Measurements from ENCODE around the gene ADAR.

- TF ChIP-seq CTCF (conservative IDR thresholded peaks at IDR 0.05; ENCODE audit: low read depth in 2 of 2), result no peak
- TF ChIP-seq EZH2 (IDR thresholded peaks at IDR 0.05; ENCODE audit: low read depth, unreplicated experiment), result no peak
- TF ChIP-seq POLR2AphosphoS5 (IDR thresholded peaks at IDR 0.05; ENCODE audit: low read depth), result no peak
- TF ChIP-seq, protein P1, sequence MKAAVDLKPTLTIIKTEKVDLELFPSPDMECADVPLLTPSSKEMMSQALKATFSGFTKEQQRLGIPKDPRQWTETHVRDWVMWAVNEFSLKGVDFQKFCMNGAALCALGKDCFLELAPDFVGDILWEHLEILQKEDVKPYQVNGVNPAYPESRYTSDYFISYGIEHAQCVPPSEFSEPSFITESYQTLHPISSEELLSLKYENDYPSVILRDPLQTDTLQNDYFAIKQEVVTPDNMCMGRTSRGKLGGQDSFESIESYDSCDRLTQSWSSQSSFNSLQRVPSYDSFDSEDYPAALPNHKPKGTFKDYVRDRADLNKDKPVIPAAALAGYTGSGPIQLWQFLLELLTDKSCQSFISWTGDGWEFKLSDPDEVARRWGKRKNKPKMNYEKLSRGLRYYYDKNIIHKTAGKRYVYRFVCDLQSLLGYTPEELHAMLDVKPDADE (IDR thresholded peaks at IDR 0.05), result no peak
- no peak for TF ChIP-seq STAT1 (IDR thresholded peaks at IDR 0.05; ENCODE audit: unreplicated experiment)
- no peak for TF ChIP-seq EZH2phosphoT487 (IDR thresholded peaks at IDR 0.05; ENCODE audit: unreplicated experiment)
- no peak for TF ChIP-seq CREB1 (CRISPR knock-in tag; IDR thresholded peaks at IDR 0.05; ENCODE audit: low read depth)
- no peak for TF ChIP-seq REST (IDR thresholded peaks at IDR 0.05; ENCODE audit: unreplicated experiment)
- no peak for TF ChIP-seq JUNB (IDR thresholded peaks at IDR 0.05; ENCODE audit: unreplicated experiment)
- TF ChIP-seq, protein P2, sequence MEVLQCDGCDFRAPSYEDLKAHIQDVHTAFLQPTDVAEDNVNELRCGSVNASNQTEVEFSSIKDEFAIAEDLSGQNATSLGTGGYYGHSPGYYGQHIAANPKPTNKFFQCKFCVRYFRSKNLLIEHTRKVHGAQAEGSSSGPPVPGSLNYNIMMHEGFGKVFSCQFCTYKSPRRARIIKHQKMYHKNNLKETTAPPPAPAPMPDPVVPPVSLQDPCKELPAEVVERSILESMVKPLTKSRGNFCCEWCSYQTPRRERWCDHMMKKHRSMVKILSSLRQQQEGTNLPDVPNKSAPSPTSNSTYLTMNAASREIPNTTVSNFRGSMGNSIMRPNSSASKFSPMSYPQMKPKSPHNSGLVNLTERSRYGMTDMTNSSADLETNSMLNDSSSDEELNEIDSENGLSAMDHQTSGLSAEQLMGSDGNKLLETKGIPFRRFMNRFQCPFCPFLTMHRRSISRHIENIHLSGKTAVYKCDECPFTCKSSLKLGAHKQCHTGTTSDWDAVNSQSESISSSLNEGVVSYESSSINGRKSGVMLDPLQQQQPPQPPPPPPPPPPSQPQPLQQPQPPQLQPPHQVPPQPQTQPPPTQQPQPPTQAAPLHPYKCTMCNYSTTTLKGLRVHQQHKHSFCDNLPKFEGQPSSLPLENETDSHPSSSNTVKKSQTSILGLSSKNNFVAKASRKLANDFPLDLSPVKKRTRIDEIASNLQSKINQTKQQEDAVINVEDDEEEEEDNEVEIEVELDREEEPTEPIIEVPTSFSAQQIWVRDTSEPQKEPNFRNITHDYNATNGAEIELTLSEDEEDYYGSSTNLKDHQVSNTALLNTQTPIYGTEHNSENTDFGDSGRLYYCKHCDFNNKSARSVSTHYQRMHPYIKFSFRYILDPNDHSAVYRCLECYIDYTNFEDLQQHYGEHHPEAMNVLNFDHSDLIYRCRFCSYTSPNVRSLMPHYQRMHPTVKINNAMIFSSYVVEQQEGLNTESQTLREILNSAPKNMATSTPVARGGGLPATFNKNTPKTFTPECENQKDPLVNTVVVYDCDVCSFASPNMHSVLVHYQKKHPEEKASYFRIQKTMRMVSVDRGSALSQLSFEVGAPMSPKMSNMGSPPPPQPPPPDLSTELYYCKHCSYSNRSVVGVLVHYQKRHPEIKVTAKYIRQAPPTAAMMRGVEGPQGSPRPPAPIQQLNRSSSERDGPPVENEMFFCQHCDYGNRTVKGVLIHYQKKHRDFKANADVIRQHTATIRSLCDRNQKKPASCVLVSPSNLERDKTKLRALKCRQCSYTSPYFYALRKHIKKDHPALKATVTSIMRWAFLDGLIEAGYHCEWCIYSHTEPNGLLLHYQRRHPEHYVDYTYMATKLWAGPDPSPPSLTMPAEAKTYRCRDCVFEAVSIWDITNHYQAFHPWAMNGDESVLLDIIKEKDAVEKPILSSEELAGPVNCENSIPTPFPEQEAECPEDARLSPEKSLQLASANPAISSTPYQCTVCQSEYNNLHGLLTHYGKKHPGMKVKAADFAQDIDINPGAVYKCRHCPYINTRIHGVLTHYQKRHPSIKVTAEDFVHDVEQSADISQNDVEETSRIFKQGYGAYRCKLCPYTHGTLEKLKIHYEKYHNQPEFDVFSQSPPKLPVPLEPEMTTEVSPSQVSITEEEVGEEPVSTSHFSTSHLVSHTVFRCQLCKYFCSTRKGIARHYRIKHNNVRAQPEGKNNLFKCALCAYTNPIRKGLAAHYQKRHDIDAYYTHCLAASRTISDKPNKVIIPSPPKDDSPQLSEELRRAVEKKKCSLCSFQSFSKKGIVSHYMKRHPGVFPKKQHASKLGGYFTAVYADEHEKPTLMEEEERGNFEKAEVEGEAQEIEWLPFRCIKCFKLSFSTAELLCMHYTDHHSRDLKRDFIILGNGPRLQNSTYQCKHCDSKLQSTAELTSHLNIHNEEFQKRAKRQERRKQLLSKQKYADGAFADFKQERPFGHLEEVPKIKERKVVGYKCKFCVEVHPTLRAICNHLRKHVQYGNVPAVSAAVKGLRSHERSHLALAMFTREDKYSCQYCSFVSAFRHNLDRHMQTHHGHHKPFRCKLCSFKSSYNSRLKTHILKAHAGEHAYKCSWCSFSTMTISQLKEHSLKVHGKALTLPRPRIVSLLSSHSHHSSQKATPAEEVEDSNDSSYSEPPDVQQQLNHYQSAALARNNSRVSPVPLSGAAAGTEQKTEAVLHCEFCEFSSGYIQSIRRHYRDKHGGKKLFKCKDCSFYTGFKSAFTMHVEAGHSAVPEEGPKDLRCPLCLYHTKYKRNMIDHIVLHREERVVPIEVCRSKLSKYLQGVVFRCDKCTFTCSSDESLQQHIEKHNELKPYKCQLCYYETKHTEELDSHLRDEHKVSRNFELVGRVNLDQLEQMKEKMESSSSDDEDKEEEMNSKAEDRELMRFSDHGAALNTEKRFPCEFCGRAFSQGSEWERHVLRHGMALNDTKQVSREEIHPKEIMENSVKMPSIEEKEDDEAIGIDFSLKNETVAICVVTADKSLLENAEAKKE (CRISPR knock-in tag; IDR thresholded peaks at IDR 0.05), result no peak
Measured at GRCh38 chr1:154615411-154615810, 7.4 kb upstream of the ADAR start.

Data from GM23338 (cell line).